ENCODE results near the gene ITPK1.
A peak's percentile ranks its signal among the peaks of the same experiment; 100 is the strongest.

Gene ITPK1

GRCh38 chr14:92991536-92991935, 124.2 kb downstream of the ITPK1 start:
- H2BK120ac ChIP-seq (ENCODE audit: low read depth, low read length), result no peak overlapping the region
- H3K79me2 ChIP-seq (ENCODE audit: control insufficient read depth, insufficient read depth, low read length), result no peaks in the 10 kb centered on the region
- peaks cover 2% of the 10 kb centered on the region for H3K4me1 ChIP-seq (ENCODE audit: control insufficient read depth, low read depth, low read length)
- no peak overlapping the region for H2BK15ac ChIP-seq (replicated peaks; ENCODE audit: low read depth)
- H3K23ac ChIP-seq (ENCODE audit: low read length), result no peak overlapping the region
- H3K27me3 ChIP-seq (ENCODE audit: insufficient read depth, low read length, poor library complexity), result no peaks in the 10 kb centered on the region
- H2AK5ac ChIP-seq (ENCODE audit: low read length), result no peak overlapping the region
- no peak overlapping the region for H3K4me2 ChIP-seq (ENCODE audit: low read length)
- no peaks in the 10 kb centered on the region for H3K79me1 ChIP-seq (ENCODE audit: low read length)
- H3K9ac ChIP-seq (ENCODE audit: low read length), result no peak overlapping the region
- H3K56ac ChIP-seq (ENCODE audit: low read length), result no peak overlapping the region
- DNase-seq, result no peak
- H3K18ac ChIP-seq (ENCODE audit: low read length), result no peak overlapping the region
- no peak overlapping the region for H3K4ac ChIP-seq (ENCODE audit: low read depth, low read length)
- no peak overlapping the region for H2BK5ac ChIP-seq (ENCODE audit: low read length)
- H4K5ac ChIP-seq (ENCODE audit: low read length), result no peak overlapping the region
- no CpG with 5 or more reads among the region's 8 CpGs for WGBS (ENCODE audit: extremely low coverage, insufficient coverage, low lambda C conversion rate)
- H4K8ac ChIP-seq (ENCODE audit: low read depth, low read length), result no peak overlapping the region
- no peaks in the 10 kb centered on the region for H3K36me3 ChIP-seq (ENCODE audit: control insufficient read depth, insufficient read depth, low read length)
- H3K4me3 ChIP-seq (ENCODE audit: low read length), result no peak overlapping the region
- no peak overlapping the region for H3K27ac ChIP-seq (ENCODE audit: low read depth, low read length)

GRCh38 chr14:92990456-92991430, 125.0 kb downstream of the ITPK1 start:
- H3K27me3 ChIP-seq (ENCODE audit: insufficient read depth, low read length, poor library complexity), result no peaks in the 10 kb centered on the region
- no peak overlapping the region for H3K4ac ChIP-seq (ENCODE audit: low read depth, low read length)
- no peak overlapping the region for H3K23ac ChIP-seq (ENCODE audit: low read length)
- H4K5ac ChIP-seq (ENCODE audit: low read length), result no peak overlapping the region
- H3K79me2 ChIP-seq (ENCODE audit: control insufficient read depth, insufficient read depth, low read length), result no peaks in the 10 kb centered on the region
- no peak overlapping the region for H3K27ac ChIP-seq (ENCODE audit: low read depth, low read length)
- H2BK120ac ChIP-seq (ENCODE audit: low read depth, low read length), result no peak overlapping the region
- no peak overlapping the region for H3K4me2 ChIP-seq (ENCODE audit: low read length)
- no peak overlapping the region for H2AK5ac ChIP-seq (ENCODE audit: low read length)
- no peak overlapping the region for H3K18ac ChIP-seq (ENCODE audit: low read length)
- no CpG with 5 or more reads among the region's 22 CpGs for WGBS (ENCODE audit: extremely low coverage, insufficient coverage, low lambda C conversion rate)
- no peaks in the 10 kb centered on the region for H3K79me1 ChIP-seq (ENCODE audit: low read length)
- no peak overlapping the region for H3K4me3 ChIP-seq (ENCODE audit: low read length)
- H3K56ac ChIP-seq (ENCODE audit: low read length), result no peak overlapping the region
- H2BK15ac ChIP-seq (replicated peaks; ENCODE audit: low read depth), result no peak overlapping the region
- no peak overlapping the region for H3K9ac ChIP-seq (ENCODE audit: low read length)
- H2BK5ac ChIP-seq (ENCODE audit: low read length), result no peak overlapping the region
- peaks cover 2% of the 10 kb centered on the region for H3K4me1 ChIP-seq (ENCODE audit: control insufficient read depth, low read depth, low read length)
- DNase-seq, result peak; percentile 21
- no peaks in the 10 kb centered on the region for H3K36me3 ChIP-seq (ENCODE audit: control insufficient read depth, insufficient read depth, low read length)
- no peak overlapping the region for H4K8ac ChIP-seq (ENCODE audit: low read depth, low read length)

GRCh38 chr14:92988786-92989755, 126.7 kb downstream of the ITPK1 start:
- no peak overlapping the region for H2BK5ac ChIP-seq (ENCODE audit: low read length)
- H4K5ac ChIP-seq (ENCODE audit: low read length), result no peak overlapping the region
- H3K4me1 ChIP-seq (ENCODE audit: control insufficient read depth, low read depth, low read length), result no peaks in the 10 kb centered on the region
- H3K4ac ChIP-seq (ENCODE audit: low read depth, low read length), result no peak overlapping the region
- H2AK5ac ChIP-seq (ENCODE audit: low read length), result no peak overlapping the region
- no peak for DNase-seq
- no peaks in the 10 kb centered on the region for H3K79me2 ChIP-seq (ENCODE audit: control insufficient read depth, insufficient read depth, low read length)
- H2BK15ac ChIP-seq (replicated peaks; ENCODE audit: low read depth), result no peak overlapping the region
- H3K79me1 ChIP-seq (ENCODE audit: low read length), result no peaks in the 10 kb centered on the region
- no peak overlapping the region for H3K23ac ChIP-seq (ENCODE audit: low read length)
- H3K18ac ChIP-seq (ENCODE audit: low read length), result no peak overlapping the region
- H4K8ac ChIP-seq (ENCODE audit: low read depth, low read length), result no peak overlapping the region
- no peaks in the 10 kb centered on the region for H3K36me3 ChIP-seq (ENCODE audit: control insufficient read depth, insufficient read depth, low read length)
- no CpG with 5 or more reads among the region's 14 CpGs for WGBS (ENCODE audit: extremely low coverage, insufficient coverage, low lambda C conversion rate)
- no peaks in the 10 kb centered on the region for H3K27me3 ChIP-seq (ENCODE audit: insufficient read depth, low read length, poor library complexity)
- no peak overlapping the region for H3K27ac ChIP-seq (ENCODE audit: low read depth, low read length)
- no peak overlapping the region for H3K4me3 ChIP-seq (ENCODE audit: low read length)
- no peak overlapping the region for H3K56ac ChIP-seq (ENCODE audit: low read length)
- H3K4me2 ChIP-seq (ENCODE audit: low read length), result no peak overlapping the region
- no peak overlapping the region for H3K9ac ChIP-seq (ENCODE audit: low read length)
- no peak overlapping the region for H2BK120ac ChIP-seq (ENCODE audit: low read depth, low read length)

- no peak overlapping the region for H2AK5ac ChIP-seq (ENCODE audit: low read length)
- no CpG with 5 or more reads among the region's 25 CpGs for WGBS (ENCODE audit: extremely low coverage, insufficient coverage, low lambda C conversion rate)
- H3K27ac ChIP-seq (ENCODE audit: low read depth, low read length), result no peak overlapping the region
Observed at GRCh38 chr14:92987713-92988510, 127.8 kb downstream of the ITPK1 start.

GRCh38 chr14:92987148-92987570, 128.6 kb downstream of the ITPK1 start:
- H3K23ac ChIP-seq (ENCODE audit: low read length), result no peak overlapping the region
- H4K8ac ChIP-seq (ENCODE audit: low read depth, low read length), result no peak overlapping the region
- H2BK120ac ChIP-seq (ENCODE audit: low read depth, low read length), result no peak overlapping the region
- H3K4me2 ChIP-seq (ENCODE audit: low read length), result no peak overlapping the region
- no peaks in the 10 kb centered on the region for H3K36me3 ChIP-seq (ENCODE audit: control insufficient read depth, insufficient read depth, low read length)
- H3K79me2 ChIP-seq (ENCODE audit: control insufficient read depth, insufficient read depth, low read length), result no peaks in the 10 kb centered on the region
- H4K5ac ChIP-seq (ENCODE audit: low read length), result no peak overlapping the region
- WGBS (ENCODE audit: extremely low coverage, insufficient coverage, low lambda C conversion rate), result no CpG with 5 or more reads among the region's 5 CpGs
- no peak overlapping the region for H3K56ac ChIP-seq (ENCODE audit: low read length)
- H3K27ac ChIP-seq (ENCODE audit: low read depth, low read length), result no peak overlapping the region
- no peak for DNase-seq
- H2BK5ac ChIP-seq (ENCODE audit: low read length), result no peak overlapping the region
- no peak overlapping the region for H3K4me3 ChIP-seq (ENCODE audit: low read length)
- no peak overlapping the region for H3K9ac ChIP-seq (ENCODE audit: low read length)
- H3K18ac ChIP-seq (ENCODE audit: low read length), result no peak overlapping the region
- no peak overlapping the region for H3K4ac ChIP-seq (ENCODE audit: low read depth, low read length)
- no peak overlapping the region for H2AK5ac ChIP-seq (ENCODE audit: low read length)
- H3K27me3 ChIP-seq (ENCODE audit: insufficient read depth, low read length, poor library complexity), result no peaks in the 10 kb centered on the region
- no peak overlapping the region for H2BK15ac ChIP-seq (replicated peaks; ENCODE audit: low read depth)
- no peaks in the 10 kb centered on the region for H3K4me1 ChIP-seq (ENCODE audit: control insufficient read depth, low read depth, low read length)
- H3K79me1 ChIP-seq (ENCODE audit: low read length), result no peaks in the 10 kb centered on the region

More at GRCh38 chr14:92987713-92988510, 127.8 kb downstream of the ITPK1 start:
- H3K4me3 ChIP-seq (ENCODE audit: low read length), result no peak overlapping the region
- no peak overlapping the region for H2BK5ac ChIP-seq (ENCODE audit: low read length)
- H3K23ac ChIP-seq (ENCODE audit: low read length), result no peak overlapping the region
- H3K4me2 ChIP-seq (ENCODE audit: low read length), result no peak overlapping the region
- no peaks in the 10 kb centered on the region for H3K27me3 ChIP-seq (ENCODE audit: insufficient read depth, low read length, poor library complexity)
- no peak overlapping the region for H3K18ac ChIP-seq (ENCODE audit: low read length)
- H3K4ac ChIP-seq (ENCODE audit: low read depth, low read length), result no peak overlapping the region
- no peak overlapping the region for H4K8ac ChIP-seq (ENCODE audit: low read depth, low read length)
- no peaks in the 10 kb centered on the region for H3K79me1 ChIP-seq (ENCODE audit: low read length)
- no peaks in the 10 kb centered on the region for H3K79me2 ChIP-seq (ENCODE audit: control insufficient read depth, insufficient read depth, low read length)
- no peak overlapping the region for H3K9ac ChIP-seq (ENCODE audit: low read length)
- H3K36me3 ChIP-seq (ENCODE audit: control insufficient read depth, insufficient read depth, low read length), result no peaks in the 10 kb centered on the region
- H4K5ac ChIP-seq (ENCODE audit: low read length), result no peak overlapping the region
- H2BK120ac ChIP-seq (ENCODE audit: low read depth, low read length), result no peak overlapping the region
- no peak for DNase-seq
- no peak overlapping the region for H2BK15ac ChIP-seq (replicated peaks; ENCODE audit: low read depth)
- H3K56ac ChIP-seq (ENCODE audit: low read length), result no peak overlapping the region
- no peaks in the 10 kb centered on the region for H3K4me1 ChIP-seq (ENCODE audit: control insufficient read depth, low read depth, low read length)
